Right lung (tissue), 5 donors: ENCODE data around the gene SPRY4. TPM values are rescaled to one million over a fixed set of nuclear protein-coding genes. Genes with fewer than 3 reads are reported as not detected.
"Not testable (repeated sequence)": the region's sequence is repeated elsewhere in the genome, so short reads cannot be mapped to it uniquely, and the experiment has no call there.

Experiments
- DNase-seq, 2 donors: peaks; one replicate each; pipeline ENCODE4 v3.0.0-alpha.2; 2013
- polyA plus RNA-seq, 5 donors: library from polyadenylated mRNA; unstranded; fragments of 120-200 nt; gene quantifications; one replicate each; pipeline versions ENCODE4 v1.2.1 to v1.2.3, GENCODE V29; 2013; ENCODE audit warnings: inconsistent platforms in 1 of 5, low replicate concordance in 1 of 5; ENCODE audit not compliant: insufficient read length in 5 of 5, insufficient read depth in 1 of 5

The SPRY4 gene
- polyA plus RNA-seq, 5 donors: 31.1 to 60.9 (median 46.6) TPM

DNA sequence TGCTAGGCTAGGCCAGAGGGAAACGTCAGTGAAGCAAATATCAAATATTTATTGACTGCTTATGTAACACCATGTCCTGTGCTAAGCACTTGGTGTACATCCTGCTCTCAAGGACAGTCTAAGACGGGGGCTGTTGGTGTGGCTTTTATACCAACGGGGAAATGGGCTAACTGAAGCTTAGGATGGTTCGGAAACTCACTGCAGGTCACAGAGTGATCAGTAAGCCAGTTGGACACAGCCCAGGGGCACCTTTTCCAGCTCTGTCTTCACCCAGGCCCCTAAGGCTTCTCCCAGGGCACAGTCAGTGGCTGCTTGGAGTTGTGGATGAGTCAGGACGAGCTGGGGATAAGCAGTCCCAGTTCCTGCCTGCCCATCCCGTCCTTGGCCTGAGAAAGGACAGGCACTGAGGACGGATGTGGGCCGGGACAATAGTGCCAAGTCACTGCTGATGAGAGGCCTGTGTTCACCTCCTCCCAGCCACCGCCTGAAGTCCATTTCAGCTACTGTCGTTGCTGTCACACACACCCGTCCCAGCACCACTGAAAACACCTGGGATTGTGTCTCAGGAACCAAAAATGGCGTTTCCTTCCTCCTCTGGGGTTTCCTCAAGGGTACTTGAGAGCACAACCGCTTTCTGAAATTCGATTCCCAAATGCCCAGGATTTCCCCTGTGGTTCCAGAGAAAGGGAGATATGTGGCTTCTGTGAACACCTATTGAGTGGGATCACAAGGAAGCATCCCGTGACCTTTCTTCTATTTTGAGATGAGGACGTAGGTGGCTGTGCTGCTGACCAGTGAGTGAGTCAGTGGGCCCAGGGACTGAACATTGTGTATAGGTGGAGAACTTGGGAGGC is 17.5 kb upstream of the SPRY4 start:
- no peak for DNase-seq

DNA sequence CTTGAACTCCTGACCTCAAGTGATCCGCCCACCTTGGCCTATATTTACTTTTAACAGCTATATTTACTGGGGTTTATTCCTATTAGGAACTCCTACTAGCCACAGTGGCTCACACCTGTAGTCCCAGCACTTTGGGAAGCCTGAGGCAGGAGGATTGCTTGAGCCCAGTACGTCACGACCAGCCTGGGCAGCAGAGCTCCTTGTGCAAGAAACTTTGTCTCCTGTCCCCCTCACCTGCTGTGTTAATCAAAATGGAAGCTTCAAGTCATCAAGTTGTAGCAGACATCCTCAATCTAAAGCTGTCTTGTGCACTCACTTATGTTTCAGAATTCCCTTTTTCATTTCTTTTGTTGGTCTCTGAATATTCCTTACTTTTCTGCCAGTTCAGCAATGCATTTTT is 15.0 kb upstream of the SPRY4 start:
- no peak for DNase-seq

DNA sequence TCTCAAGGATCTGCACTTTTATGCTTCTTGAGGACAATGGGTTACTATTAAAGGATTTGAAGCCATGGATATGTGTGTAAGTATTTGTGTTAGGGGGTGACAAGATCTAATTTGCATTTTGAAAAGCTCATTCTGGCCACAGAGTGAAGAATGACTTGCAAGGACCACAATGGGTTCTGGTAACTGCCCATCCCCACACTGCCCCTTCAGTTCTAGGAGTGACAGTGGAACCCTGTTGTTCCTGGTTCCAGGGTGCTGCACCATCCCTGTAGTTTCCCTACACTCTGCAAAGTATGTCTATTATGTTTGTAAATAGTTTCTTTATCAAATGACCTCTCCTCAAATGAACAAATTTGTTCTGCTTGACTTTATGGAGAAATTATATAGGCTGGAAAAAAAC is 9.7 kb upstream of the SPRY4 start:
- no peak for DNase-seq

DNA sequence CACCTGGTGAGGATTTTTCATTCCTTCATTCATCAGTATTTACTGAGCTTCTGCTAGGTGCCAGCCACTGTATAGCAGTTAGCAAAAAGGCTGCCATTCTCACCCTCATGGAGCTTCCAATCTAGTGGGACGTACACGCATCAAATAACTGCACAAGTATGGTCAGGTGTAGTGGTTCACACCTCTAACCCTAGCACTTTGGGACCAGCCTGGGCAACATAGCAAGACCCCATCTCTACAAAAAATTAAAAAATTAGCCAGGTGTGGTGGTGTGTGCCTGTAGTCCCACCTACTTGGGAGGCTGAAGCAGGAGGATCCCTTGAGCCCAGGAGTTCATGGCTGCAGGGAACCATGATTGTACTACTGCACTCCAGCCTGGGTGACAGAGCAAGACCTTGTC is 8.9 kb upstream of the SPRY4 start:
- DNase-seq: not testable (repeated sequence)

DNA sequence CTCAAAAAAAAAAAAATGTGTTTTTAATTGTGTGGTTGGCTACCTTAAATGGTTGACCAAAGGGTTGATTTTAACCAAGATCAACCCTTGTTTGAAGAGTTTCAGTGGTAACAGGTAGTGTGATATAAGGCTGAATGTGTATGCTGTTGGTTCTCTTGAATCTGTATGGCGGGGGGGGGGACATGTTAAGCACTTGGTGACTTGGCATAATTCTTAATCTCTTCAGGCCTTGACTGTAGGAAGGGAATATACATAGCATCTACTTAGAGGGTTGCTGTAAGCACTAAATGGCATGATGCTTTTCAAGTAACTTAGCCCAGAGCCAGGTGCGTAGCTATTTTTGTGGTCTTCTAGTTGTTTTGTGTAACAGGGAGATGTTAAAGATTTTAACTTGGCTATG is 5.6 kb upstream of the SPRY4 start:
- DNase-seq: no peak

DNA sequence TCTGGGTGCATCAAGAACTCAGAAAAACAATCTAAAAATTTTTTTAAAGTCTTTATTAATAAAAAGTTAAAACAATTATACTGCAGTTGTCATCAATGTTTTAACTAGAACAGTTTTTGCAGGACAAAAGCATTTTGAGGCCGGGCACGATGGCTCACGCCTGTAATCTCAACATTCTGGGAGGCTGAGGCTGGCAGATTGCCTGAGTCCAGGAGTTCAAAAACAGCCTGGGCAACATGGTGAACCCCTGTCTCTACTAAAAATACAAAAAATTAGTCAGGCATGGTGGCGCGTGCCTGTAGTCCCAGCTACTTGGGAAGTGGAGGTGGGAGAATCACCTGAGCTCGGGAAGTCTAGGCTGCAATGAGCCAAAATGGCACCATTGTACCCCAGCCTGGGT is 5.2 kb upstream of the SPRY4 start:
- no peak for DNase-seq

DNA sequence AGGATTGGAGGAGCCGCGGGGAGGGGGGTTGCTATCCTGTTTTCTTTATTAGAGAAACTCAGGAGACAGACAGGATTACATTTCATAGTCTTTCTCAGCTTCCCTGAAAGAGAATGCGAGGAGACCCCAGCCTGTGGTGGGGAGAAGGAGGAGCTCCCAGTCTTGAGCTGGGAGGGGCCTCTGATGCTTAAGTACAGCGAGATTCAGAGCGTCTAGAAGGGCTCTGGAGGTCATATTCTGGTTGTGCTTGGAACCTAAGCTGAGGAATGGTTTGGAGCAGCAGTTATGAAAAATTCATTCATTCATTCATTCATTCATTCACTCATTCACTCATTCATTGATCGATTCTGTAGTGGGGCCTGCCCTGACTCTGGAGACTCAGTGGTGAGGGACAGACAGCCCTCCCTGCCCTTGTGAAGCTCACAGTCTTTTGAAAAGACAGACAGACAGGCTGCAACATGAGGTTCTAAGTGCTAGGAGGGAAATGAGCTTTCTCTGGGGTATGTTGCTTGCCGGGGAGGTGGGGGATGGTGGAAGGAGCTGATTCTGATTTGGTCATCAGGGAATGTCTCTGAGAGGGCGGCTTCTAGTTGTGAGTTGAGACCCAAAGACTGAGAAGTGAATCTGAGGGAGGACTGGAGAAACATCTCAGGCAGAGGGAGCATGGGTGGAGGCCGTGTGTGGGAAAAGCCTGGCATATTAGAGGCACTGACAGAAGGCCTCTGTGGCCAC is 2.5 kb upstream of the SPRY4 start:
- no peak for DNase-seq

DNA sequence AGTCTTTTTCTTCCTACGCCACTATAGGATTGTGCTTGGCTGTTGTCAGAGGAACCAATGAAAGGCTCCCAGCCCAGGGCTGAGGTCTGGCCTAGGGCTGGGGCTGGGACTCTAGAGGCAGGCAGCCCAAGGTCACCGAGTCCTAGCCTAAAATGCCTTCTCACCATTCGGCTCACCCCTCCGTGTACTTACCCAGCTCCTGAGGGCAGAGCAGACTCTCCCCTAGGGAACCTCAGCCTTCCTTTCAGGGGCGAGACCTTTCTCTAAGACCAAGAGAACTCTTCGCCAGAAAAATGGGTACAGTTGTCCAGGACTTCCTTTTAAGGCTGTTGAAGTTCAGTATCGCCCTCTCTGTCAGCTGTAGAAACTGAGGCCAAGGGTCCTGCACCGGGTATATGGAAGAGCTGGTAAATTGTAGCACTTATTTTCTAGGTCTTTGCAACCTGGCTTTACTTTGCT is 1.7 kb upstream of the SPRY4 start:
- no peak for DNase-seq

DNA sequence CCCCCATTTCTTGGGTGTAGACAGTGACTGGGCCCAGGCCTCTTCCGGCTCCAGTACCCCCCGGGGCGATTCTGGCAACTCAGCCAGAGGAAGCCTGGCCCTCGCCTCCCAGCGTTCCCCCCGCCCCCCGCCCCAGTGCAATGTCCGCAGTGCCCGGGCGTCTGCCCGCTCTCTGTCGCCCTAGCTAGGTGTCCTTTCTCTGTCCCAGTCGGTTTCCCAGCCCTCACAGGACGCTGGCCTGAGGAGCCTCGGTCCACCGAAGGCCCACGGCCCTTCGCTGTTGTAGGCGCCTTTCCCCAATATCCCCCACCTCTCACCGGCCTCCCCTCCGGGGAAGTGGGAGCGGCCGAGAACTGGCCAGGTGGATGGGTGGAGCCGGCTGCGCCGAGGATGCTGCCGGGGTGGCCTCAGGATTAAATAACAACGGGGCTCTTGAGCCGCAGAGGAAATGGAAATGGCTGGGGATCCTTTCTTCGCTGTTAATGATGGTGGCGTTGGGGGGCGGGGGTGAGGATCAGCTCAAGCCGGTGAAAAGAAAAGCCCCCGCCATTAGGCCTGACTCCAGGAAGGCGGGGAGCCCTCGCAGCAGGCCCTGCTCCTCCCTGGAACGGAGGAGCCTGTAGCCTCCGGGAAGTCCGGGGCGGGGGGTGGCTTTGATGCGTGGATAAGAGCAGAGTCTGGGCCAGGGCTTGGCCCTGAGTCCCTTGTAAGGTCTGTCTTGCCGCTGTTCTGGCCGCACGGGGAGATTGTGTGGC is 1.1 kb upstream of the SPRY4 start:
- peak; percentile 81 to 83 for DNase-seq

DNA sequence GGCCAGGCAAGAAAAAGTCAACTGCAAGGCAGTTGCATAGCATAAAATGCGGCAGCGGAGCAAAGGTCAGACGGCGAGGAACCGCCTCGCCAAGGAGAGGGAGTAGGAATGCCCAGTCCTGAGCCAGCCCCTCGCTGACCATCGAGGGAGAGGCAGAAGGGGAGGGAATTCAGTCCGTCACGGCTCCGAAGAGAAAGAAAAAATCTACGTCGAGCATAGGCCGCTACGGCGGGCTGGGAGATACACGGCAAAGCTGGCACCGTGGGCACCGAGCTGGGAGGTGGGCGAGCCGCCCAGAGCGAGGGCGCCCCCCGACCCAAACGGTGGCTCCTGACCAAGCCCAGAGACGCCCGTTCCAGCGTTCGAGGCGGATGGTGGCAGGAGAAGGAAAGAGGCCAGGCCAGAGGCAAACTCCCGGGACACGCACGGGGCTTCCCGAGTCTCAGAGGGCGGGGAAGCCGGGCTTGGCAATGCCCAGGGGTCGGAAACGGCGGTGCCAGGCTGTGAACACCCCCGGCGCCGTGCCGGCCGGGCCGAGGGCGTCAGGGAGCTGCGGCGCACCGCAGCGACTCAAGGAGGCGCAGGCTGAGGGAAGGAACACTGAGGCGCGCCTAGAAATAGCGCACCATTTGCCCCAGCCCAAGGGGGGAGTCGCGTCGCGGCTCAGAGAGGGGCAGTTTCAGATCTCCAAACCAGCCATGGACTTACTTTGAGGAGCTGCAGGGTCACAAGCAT is 518 bp downstream of the SPRY4 start:
- DNase-seq: no peak

DNA sequence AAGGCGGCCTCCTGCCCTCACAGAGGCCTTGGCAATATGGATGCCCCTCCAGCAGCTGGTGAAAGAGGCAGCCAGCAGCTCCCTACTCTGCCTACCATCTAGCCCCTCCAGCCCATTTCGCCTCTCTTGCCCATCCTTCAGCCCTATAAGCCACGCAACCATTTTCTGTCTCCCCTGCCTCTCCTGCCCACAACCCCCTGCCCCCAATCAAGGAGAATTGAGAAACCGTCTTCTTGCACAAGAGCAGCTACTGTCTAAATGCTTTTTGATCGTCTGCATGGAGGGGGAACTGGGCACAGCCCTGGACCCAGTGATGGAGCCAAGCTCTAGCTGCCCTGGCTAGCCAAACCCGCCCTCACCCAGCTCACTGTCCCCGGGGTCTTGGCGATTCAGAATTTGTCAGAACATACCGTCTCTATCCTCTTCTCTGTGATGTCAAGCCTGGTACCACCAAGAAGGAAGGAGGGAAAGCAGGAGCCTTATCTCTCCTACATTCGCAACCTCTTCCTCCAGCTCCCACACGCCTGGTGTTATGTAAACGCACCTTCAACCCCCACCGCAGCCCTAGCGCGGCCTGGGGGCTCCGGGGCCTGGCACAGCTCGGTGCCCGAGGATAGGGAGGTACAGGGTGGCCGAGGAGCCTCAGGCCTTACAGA is 1.2 kb downstream of the SPRY4 start:
- DNase-seq: peak in 1 of 2 donors; percentile 60

DNA sequence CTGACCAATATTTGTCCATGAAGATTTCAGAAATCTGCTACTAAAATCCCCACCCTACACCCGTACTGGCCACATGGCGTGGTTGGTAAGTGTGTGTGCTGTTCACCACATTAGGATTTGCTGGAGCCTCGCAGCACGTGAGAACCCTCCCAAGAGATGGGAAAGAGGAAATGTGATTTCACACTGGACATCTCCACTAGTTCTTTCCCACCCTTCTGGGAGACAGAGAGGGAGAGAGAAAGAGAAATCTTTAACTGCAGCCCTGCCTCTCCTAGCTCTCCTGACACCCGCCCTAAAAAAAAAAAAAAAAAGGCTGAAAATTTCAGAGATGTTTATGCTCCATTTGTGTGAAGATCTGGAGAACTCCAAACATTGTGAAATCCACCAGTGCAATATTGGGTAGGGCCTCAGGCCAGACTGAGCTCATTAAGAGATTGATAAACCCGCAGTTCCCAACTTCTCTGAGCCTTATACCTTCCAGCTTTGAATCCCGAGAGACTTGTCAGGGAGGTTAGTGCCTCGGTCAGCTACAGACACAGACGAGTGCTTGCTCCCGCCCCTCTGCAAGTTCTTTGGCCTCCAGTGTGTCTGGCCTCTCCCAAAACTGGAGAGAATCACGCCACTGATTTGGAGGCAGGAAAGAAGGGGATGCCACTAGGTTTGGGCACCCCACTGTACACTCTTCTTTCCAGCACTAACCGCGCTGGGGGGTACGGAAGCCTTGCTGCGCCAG is 1.9 kb downstream of the SPRY4 start:
- no peak for DNase-seq

DNA sequence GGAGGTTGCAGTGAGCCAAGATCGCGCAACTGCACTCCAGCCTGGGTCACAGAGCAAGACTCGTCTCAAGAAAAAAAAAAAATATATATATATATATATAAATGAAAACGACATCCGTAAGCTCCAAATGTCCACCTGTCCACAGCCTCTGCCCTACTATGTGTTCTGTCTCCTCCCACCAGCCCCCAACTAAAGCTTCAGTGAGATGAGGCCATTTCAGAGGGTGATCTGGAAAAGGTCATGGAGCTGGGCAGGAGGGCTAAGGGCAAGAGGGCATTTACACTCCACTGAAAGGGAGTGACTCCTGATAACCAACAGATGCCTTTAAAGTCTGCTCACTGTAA is 2.4 kb downstream of the SPRY4 start:
- DNase-seq: no peak

DNA sequence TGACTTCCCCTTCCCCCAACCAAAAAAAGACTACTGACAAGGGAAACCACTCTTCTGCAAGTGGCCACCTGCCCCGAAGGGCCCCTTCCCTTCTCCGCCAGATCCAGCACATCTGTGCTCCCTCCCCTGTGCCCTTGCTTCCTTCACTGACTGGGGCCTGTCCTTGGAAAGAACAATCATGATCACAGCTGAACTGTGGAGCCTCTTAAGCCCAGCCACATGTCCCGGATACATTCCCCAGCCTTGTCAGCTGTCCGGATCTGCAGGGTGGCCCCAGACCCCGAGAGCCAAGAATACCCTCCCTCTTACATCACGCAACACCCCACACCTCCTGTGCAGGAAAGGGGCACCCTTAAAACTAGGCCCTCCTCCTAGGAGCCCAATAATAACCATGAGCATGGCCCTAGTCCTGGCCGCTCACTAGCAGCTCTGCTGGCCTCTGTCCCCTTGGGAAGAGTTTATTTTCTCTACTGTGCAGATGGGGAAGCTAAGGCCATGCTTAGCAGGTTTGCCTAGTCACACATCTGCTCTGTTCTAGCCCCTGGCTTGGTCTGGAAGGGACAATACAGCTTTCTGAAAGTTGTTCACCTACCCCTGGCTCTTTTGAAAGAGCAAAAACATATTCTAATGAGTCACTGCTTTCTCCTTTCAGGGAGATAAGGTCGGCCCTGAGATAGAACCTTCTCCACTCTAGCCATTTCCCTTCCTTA is 3.8 kb downstream of the SPRY4 start:
- DNase-seq: no peak

DNA sequence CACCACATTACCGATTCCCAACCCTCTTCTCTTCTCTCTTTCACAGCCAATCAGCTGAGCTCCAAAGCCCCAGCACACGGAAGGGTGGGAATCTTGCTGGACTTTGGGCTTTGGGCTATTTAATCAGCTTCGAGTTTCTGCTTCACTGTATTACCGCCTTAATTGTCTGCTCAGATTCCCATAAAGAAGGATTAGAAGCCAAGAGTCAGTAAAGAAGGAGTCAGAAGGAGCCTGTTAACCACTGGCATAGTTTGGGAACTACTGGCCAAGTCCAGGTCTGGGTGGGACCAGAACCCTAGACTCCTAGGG is 4.4 kb downstream of the SPRY4 start:
- DNase-seq: no peak

DNA sequence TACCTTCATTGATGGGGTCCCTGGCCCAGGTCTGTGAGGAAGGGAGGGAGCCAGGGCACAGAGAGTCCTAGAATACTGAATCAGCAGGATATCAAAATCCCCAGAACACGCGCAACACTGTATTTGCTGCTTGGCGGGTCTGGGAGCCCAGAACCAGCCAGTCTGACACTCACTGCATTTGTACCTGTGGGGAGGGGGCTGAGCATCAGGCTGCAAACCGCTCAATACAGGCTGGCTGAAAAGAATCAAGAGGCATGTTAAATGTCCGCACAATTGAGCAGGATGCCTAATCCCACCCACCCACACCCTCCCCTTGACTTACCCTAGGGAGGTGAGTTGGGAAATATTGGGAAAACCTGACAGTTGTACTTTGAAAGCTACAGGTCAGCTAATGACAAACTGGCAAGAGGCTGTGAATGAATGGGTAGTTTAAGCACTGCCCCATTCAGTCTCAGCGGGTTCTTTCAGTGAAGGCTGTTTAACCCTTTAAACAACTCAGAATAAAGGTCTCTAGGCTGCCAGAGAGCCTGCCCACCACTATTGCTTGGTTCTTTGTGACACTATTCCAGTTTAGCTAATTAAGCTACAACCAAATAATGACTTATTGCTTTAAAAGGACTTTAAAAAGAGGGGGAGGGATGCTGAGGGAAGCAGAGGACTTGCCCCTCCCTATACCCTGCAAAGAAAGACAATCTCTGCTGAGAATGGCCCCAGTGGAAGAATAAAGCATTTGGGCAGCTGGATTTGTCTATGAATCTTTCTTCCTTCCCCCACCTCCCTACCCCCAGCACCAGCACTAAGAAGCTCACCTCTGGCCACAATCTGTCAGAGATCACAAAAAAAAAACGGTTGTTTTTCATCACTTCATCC is 5.0 kb downstream of the SPRY4 start:
- no peak for DNase-seq

DNA sequence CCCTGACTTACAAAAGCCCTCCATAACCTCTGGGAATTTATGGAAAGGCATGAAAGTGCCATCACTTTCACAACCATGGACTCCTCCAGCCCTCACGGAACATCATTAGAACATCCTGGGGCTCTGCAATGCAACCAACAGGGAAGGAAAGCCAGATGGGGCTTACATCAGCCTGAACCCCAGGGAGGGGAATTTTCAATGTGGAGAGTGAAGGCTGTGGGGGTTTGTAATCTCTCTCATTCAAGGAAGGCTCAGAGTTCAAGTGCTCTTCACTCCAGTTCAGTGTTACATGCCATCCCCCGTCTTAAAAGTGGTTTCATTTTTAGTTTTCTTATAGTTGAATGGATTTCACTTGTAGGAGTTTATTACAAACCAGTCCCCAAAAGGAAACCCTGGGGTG is 5.7 kb downstream of the SPRY4 start:
- DNase-seq: no peak

DNA sequence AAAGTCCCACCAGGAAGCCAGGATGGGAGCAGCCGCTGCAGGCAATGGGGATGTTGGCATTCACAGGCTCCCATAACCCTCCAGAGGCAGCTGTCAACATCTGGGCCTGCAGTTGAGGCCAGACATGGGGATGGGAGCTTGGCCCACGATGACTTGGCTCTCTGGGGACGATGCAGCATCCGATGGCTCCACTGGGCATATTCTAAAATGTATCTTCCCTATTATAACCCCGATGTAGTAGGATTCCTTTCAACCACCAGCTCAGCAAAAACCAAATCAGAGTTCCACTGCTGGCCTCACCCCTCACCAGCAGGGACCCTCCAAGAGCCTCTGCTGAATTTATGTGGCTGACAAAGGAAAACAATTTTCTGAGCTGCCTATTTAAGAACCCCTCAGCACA is 7.1 kb downstream of the SPRY4 start:
- DNase-seq: no peak

DNA sequence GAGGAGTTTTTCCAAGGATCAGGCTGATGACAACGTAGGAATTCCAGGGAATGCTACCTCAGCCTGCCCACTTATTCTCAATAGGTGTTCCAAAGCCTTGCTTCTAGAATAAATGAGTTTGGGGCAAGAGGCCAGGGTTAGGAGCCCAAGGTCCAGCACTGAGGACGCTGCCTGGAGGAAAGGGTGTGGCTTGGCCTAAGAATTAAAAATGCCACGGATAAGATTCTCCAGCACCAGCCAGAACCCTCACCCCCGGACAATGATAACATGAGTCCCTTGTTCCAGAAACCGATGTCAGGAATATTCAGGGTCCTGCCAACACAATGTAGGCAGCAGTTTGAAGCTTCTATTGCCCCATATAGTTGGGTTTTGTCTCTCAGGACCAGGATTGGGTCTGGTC is 7.6 kb downstream of the SPRY4 start:
- no peak for DNase-seq
